KMS-11 (cell line): ENCODE measurements around the gene SWSAP1.

Experiments
- H2AFZ ChIP-seq: fragments of 200-600 bp; sonication (generic); 2 replicates; pipeline ENCODE4 v1.6.1; 2016; ENCODE audit warnings: antibody characterized with exemption, mixed run types, low read depth
- H3K27ac ChIP-seq: fragments of 200-600 bp; sonication (generic); 2 replicates; pipeline ENCODE4 v1.6.1; 2016; ENCODE audit warnings: mild to moderate bottlenecking, mixed run types
- H3K27me3 ChIP-seq: fragments of 200-600 bp; sonication (generic); 2 replicates; pipeline ENCODE4 v1.6.1; 2017; ENCODE audit warnings: mild to moderate bottlenecking, low read depth, mixed run types, moderate library complexity; ENCODE audit not compliant: insufficient read depth
- H3K36me3 ChIP-seq: fragments of 200-600 bp; sonication (generic); 2 replicates; pipeline ENCODE4 v1.6.1; 2017; ENCODE audit warnings: mild to moderate bottlenecking, mixed run types; ENCODE audit not compliant: insufficient read depth
- H3K4me1 ChIP-seq: fragments of 200-600 bp; sonication (generic); 2 replicates; pipeline ENCODE4 v1.6.1; 2016; ENCODE audit warnings: mild to moderate bottlenecking, low read depth, mixed run types; ENCODE audit not compliant: poor library complexity, severe bottlenecking
- H3K4me2 ChIP-seq: fragments of 200-600 bp; sonication (generic); 2 replicates; pipeline ENCODE4 v1.7.0; 2016; ENCODE audit warnings: mild to moderate bottlenecking, mixed run types
- H3K4me3 ChIP-seq: fragments of 200-600 bp; sonication (generic); IDR thresholded peaks from 2 replicates; pipeline ENCODE4 v1.6.1; 2017; ENCODE audit warnings: low read depth, low read length, mixed read lengths; ENCODE audit not compliant: insufficient read depth
- H3K79me2 ChIP-seq: fragments of 200-600 bp; sonication (generic); 2 replicates; pipeline ENCODE4 v1.6.1; 2016; ENCODE audit warnings: low read depth, mixed run types; ENCODE audit not compliant: insufficient read depth
- H3K9ac ChIP-seq: fragments of 200-600 bp; sonication (generic); 2 replicates; pipeline ENCODE4 v1.6.1; 2016; ENCODE audit warnings: mild to moderate bottlenecking, mixed run types
- H4K20me1 ChIP-seq: fragments of 200-600 bp; sonication (generic); 2 replicates; pipeline ENCODE4 v1.6.1; 2016; ENCODE audit warnings: mild to moderate bottlenecking, mixed run types; ENCODE audit not compliant: insufficient read depth
- CTCF ChIP-seq: fragments of 200-600 bp; sonication (generic); conservative IDR thresholded peaks from 2 replicates; pipeline ENCODE4 v1.6.1; 2017; ENCODE audit warnings: low read depth, mild to moderate bottlenecking, antibody characterized with exemption, low read length, moderate library complexity, mixed read lengths

Gene SWSAP1

GRCh38 chr19:11367528-11367927 is 6.9 kb upstream of the SWSAP1 start:
- no peak overlapping the region for H3K27ac ChIP-seq
- H3K4me2 ChIP-seq: no peak overlapping the region
- H3K4me3 ChIP-seq: no peak overlapping the region
- no peaks in the 10 kb centered on the region for H3K4me1 ChIP-seq
- no peaks in the 10 kb centered on the region for H3K27me3 ChIP-seq
- H3K9ac ChIP-seq: no peak overlapping the region
- H3K79me2 ChIP-seq: no peaks in the 10 kb centered on the region
- no peak overlapping the region for H2AFZ ChIP-seq
- no peak for TF ChIP-seq CTCF
- H4K20me1 ChIP-seq: no peaks in the 10 kb centered on the region
- H3K36me3 ChIP-seq: no peaks in the 10 kb centered on the region

DNA sequence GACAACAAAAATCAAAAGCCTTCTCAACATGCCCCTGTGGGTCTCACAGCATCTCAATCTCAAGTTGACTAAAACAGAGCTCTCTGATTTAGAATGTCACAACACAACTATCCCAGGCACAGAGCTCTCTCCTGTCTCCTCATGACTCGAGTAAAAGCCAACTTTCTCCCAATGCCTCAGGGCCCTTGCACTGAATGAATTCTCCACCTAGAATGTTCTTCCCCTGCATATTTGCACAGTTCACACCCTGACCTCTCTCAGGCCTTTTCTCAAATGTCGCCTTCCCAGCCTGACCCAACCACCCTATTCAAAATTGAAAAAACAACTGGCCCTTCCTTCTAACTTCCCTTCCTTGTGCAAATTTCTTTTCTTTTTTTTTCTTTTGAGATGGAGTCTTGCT is 3.7 kb upstream of the SWSAP1 start:
- Histone ChIP-seq H2AFZ (no peak overlapping the region), H3K4me1 (peaks cover 9% of the 10 kb centered on the region), H3K27me3 (no peaks in the 10 kb centered on the region), H3K9ac (no peak overlapping the region), H4K20me1 (no peaks in the 10 kb centered on the region), H3K79me2 (no peaks in the 10 kb centered on the region), H3K4me2 (no peak overlapping the region), H3K27ac (no peak overlapping the region), H3K4me3 (no peak overlapping the region), H3K36me3 (no peaks in the 10 kb centered on the region)
- TF ChIP-seq CTCF: no peak

DNA sequence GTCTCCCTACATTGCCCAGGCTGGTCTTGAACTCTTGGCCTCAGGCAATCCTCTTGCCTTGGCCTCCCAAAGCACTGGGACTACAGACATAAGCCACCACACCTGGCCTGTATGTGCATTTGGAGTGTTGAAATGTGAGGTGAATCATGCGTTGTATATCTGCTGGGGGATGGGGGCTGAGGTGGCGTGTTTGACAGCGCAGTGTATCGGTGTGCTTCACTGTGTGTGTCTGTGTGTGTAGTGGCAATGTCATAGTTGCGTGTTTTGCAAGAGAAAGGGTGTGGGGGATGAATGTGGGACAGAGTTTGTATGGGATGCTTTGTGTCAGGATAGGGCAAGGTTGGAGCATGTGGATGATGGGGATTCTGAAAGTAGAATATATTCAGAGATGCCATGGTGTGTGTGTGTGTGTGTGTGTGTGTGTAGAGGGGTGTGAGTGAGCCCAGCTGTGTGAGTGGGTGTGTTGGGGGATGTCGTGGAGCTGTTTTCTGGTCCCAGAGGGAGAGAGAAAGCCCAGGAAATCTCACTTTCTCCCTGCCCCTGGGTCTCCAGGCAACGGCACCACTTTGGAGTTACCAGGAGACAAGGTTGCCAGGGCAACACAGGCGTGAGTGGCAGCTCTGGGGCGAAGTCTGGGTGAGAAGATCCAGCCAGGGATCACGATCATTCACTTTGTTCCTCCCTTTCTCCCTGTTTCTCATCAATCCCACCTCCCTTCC is 1.1 kb upstream of the SWSAP1 start:
- Histone ChIP-seq H3K4me3 (no peak overlapping the region), H3K4me1 (peaks cover 21% of the 10 kb centered on the region), H3K9ac (no peak overlapping the region), H3K79me2 (no peaks in the 10 kb centered on the region), H3K4me2 (peak overlapping the region; percentile 79), H3K27ac (no peak overlapping the region), H2AFZ (no peak overlapping the region), H3K27me3 (no peaks in the 10 kb centered on the region), H4K20me1 (no peaks in the 10 kb centered on the region), H3K36me3 (no peaks in the 10 kb centered on the region)
- TF ChIP-seq CTCF: no peak

DNA sequence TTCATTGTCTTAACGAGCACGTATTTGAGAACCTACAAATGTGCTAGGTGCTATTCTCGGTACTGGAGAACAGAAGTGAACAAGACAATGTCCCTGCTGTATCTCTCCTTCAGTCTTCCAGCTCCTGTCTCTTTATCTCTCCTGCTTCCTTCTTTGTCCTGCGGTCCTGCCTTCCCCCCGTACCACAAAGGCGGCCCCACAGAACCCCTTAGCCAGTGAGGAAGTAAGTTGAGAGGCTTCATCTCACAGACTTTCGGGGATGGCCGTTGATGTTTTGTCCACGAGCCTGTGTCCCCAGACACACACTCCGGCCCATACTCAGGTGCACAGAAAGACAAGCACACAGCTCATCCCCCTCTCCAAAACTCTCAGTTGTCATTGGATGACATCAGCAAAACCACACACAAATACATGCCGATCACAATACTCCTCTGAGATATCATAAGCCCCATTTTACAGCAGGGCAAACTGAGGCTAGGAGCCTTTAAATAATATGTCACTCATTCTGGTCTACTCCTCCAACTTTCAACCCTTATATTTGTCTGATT is 507 bp upstream of the SWSAP1 start:
- TF ChIP-seq CTCF: no peak
- Histone ChIP-seq H3K27ac (no peak overlapping the region), H3K4me1 (peaks cover 21% of the 10 kb centered on the region), H4K20me1 (no peaks in the 10 kb centered on the region), H3K4me2 (peak overlapping the region; percentile 79), H3K36me3 (no peaks in the 10 kb centered on the region), H3K9ac (no peak overlapping the region; the same call in 1 of the 2 replicates), H2AFZ (peak overlapping the region; percentile 58), H3K27me3 (no peaks in the 10 kb centered on the region), H3K4me3 (no peak overlapping the region), H3K79me2 (no peaks in the 10 kb centered on the region)
